Fibroblast of lung (primary cell): ENCODE results near the gene L3MBTL4. TPM values are rescaled to one million over a fixed set of nuclear protein-coding genes. Genes with fewer than 3 reads are reported as not detected.

Source experiments
- DNase-seq, 2 donors: peaks; one replicate each; pipeline versions ENCODE4 v3.0.0 to v3.0.0-alpha.2; 2010; ENCODE audit warnings: low read depth in 2 of 2
- H2AFZ ChIP-seq: 2 replicates; pipeline ENCODE4 v1.5.1; 2012; ENCODE audit warnings: low read length, control low read depth, inconsistent platforms
- H3K27ac ChIP-seq: 2 replicates; pipeline ENCODE4 v1.5.1; 2011; ENCODE audit warnings: low read length, control low read depth; ENCODE audit not compliant: insufficient read depth
- H3K27me3 ChIP-seq: 2 replicates; pipeline ENCODE4 v1.5.1; 2011; ENCODE audit warnings: mild to moderate bottlenecking, low read length; ENCODE audit not compliant: control insufficient read depth, insufficient read depth
- H3K36me3 ChIP-seq: 2 replicates; pipeline ENCODE4 v1.5.1; 2011; ENCODE audit warnings: low read length; ENCODE audit not compliant: control insufficient read depth, insufficient read depth
- H3K4me1 ChIP-seq: 2 replicates; pipeline ENCODE4 v1.5.1; 2011; ENCODE audit warnings: low read length; ENCODE audit not compliant: control insufficient read depth, insufficient read depth; ENCODE audit errors: extremely low read depth
- H3K4me2 ChIP-seq: 2 replicates; pipeline ENCODE4 v1.5.1; 2011; ENCODE audit warnings: low read length, control low read depth; ENCODE audit not compliant: insufficient read depth; ENCODE audit errors: extremely low read depth
- H3K4me3 ChIP-seq, 4 experiments: fragments of 200-600 bp in 1 of 4; sonication (generic) in 1 of 4; replicated peaks in 1 of 4; 2 replicates each; pipeline ENCODE4 v1.5.1; 2011 to 2016; ENCODE audit warnings: low read length in 4 of 4, low read depth in 3 of 4, mild to moderate bottlenecking in 3 of 4, control low read depth in 2 of 4, inconsistent platforms in 1 of 4, mixed read lengths in 1 of 4; ENCODE audit not compliant: insufficient read depth in 1 of 4; ENCODE audit errors: control extremely low read depth in 1 of 4
- H3K79me2 ChIP-seq: 2 replicates; pipeline ENCODE4 v1.5.1; 2012; ENCODE audit warnings: mild to moderate bottlenecking, low read length, inconsistent platforms; ENCODE audit not compliant: control insufficient read depth, insufficient read depth
- H3K9ac ChIP-seq: 2 replicates; pipeline ENCODE4 v1.5.1; 2011; ENCODE audit warnings: mild to moderate bottlenecking, low read length, control low read depth; ENCODE audit not compliant: insufficient read depth
- H3K9me3 ChIP-seq: 2 replicates; pipeline ENCODE4 v1.5.1; 2012; ENCODE audit warnings: low read depth, low read length; ENCODE audit not compliant: control insufficient read depth, insufficient read depth
- H4K20me1 ChIP-seq: 2 replicates; pipeline ENCODE4 v1.5.1; 2011; ENCODE audit warnings: low read length; ENCODE audit not compliant: control insufficient read depth, insufficient read depth; ENCODE audit errors: extremely low read depth
- EZH2 ChIP-seq: IDR thresholded peaks from 2 replicates; pipeline ENCODE4 v1.5.1; 2012; ENCODE audit warnings: low read length, control low read depth, mild to moderate bottlenecking; ENCODE audit errors: missing control alignments
- polyA plus RNA-seq, 2 donors: library from polyadenylated mRNA; depleted of rRNA in 1 of 2; stranded (reverse) in 1 of 2; unstranded in 1 of 2; fragments of >200 nt; gene quantifications; 2 replicates each; pipeline ENCODE4 v1.2.1, GENCODE V29; 2011 to 2012; ENCODE audit warnings: missing spikeins in 1 of 2
- total RNA-seq: library from RNA; depleted of rRNA; stranded (reverse); fragments of >200 nt; gene quantifications from 2 replicates; pipeline ENCODE4 v1.2.1, GENCODE V29; 2014
- TF ChIP-seq, protein P1 (sequence below), 2 donors: IDR thresholded peaks in 1 of 2; conservative IDR thresholded peaks in 1 of 2; 1 replicate in 1 of 2; 2 replicates in 1 of 2; pipeline ENCODE4 v1.5.1; 2011 to 2012; ENCODE audit warnings: low read length in 2 of 2, control low read depth in 1 of 2, inconsistent platforms in 1 of 2, low read depth in 1 of 2, mild to moderate bottlenecking in 1 of 2

Gene L3MBTL4
- total and polyA plus RNA-seq, 2 donors (not counting 1 experiment from before 2014, with no cell fraction given), result 0.06 to 0.33 TPM

GRCh38 chr18:6215888-6216287, 198.8 kb downstream of the L3MBTL4 start:
- H3K4me1 ChIP-seq, result no peaks in the 10 kb centered on the region
- no peak for DNase-seq
- no peak overlapping the region for H2AFZ ChIP-seq
- H3K36me3 ChIP-seq, result no peaks in the 10 kb centered on the region
- H3K27ac ChIP-seq, result no peak overlapping the region
- H3K79me2 ChIP-seq, result no peaks in the 10 kb centered on the region
- no peak overlapping the region for H3K4me3 ChIP-seq
- H3K9me3 ChIP-seq, result no peaks in the 10 kb centered on the region
- no peaks in the 10 kb centered on the region for H4K20me1 ChIP-seq
- H3K4me2 ChIP-seq, result no peak overlapping the region
- TF ChIP-seq, protein P1, sequence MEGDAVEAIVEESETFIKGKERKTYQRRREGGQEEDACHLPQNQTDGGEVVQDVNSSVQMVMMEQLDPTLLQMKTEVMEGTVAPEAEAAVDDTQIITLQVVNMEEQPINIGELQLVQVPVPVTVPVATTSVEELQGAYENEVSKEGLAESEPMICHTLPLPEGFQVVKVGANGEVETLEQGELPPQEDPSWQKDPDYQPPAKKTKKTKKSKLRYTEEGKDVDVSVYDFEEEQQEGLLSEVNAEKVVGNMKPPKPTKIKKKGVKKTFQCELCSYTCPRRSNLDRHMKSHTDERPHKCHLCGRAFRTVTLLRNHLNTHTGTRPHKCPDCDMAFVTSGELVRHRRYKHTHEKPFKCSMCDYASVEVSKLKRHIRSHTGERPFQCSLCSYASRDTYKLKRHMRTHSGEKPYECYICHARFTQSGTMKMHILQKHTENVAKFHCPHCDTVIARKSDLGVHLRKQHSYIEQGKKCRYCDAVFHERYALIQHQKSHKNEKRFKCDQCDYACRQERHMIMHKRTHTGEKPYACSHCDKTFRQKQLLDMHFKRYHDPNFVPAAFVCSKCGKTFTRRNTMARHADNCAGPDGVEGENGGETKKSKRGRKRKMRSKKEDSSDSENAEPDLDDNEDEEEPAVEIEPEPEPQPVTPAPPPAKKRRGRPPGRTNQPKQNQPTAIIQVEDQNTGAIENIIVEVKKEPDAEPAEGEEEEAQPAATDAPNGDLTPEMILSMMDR (conservative IDR thresholded peaks at IDR 0.05 in 1 of 2, IDR thresholded peaks at IDR 0.05 in 1 of 2; ENCODE audit: low read depth in 1 of 2, low read length in 2 of 2), result no peak
- no peak for TF ChIP-seq EZH2
- no peaks in the 10 kb centered on the region for H3K27me3 ChIP-seq
- no peak overlapping the region for H3K9ac ChIP-seq

DNA sequence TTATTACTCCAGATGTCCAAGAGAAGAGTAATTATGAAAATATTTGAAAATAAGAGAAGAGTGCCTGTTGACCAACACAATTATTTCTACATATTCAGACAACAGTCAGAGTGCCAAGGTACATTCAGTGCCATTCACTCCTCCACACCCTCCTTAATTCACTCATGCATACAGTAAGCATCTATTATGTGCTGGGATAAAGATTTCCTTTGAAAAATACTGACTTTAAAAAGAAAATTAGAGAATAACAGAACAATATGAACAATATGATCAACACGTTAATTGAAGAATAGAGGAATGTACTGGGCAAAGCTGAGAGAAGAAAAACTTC, 203.6 kb downstream of the L3MBTL4 start:
- Histone ChIP-seq H3K4me2 (no peak overlapping the region), H4K20me1 (no peaks in the 10 kb centered on the region), H3K27ac (no peak overlapping the region), H3K9ac (no peak overlapping the region), H3K4me1 (no peaks in the 10 kb centered on the region), H2AFZ (no peak overlapping the region), H3K79me2 (no peaks in the 10 kb centered on the region), H3K4me3 (no peak overlapping the region), H3K36me3 (no peaks in the 10 kb centered on the region), H3K9me3 (no peaks in the 10 kb centered on the region), H3K27me3 (no peaks in the 10 kb centered on the region)
- no peak for TF ChIP-seq EZH2
- TF ChIP-seq, protein P1 (conservative IDR thresholded peaks at IDR 0.05 in 1 of 2, IDR thresholded peaks at IDR 0.05 in 1 of 2; ENCODE audit: low read depth in 1 of 2, low read length in 2 of 2), result no peak
- DNase-seq, result no peak

DNA sequence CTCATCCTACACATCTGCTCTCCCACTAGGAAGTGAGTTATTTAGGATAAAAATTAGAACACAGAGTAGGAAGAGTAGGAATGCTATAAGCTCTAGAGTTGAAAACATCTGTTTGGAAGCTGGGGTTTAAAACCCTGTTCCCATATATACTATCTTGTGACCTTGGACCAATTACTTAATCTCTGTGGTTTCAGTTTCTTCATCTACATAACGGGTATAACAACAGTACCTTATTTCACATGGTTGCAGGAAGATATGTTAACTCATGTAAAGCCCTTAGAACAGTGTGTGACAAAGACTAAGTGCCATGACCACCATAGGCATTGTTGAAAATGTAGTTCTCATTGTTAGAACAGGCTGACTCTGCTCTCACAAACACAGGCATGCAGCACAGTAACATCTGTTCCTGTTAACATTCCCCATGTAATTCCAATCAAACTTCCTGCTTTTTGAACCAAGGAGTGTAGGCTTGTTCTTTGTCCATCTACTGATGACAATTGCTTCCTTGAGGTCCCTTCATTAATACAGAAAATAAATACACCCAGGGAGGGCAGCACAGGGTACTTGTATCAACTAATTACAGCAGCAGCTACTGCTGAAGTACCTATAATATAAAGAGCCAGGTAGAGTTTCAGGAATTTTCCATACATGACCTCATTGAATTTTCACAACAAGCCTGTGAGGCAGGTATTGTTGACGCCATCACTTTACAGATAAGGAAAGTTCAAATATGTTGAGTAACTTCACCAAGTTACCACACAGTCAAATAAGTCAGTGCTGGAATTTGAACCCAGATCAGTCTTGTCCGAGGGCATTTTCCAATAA, 204.2 kb downstream of the L3MBTL4 start:
- TF ChIP-seq, protein P1 (conservative IDR thresholded peaks at IDR 0.05 in 1 of 2, IDR thresholded peaks at IDR 0.05 in 1 of 2; ENCODE audit: low read depth in 1 of 2, low read length in 2 of 2), result no peak
- no peak for TF ChIP-seq EZH2
- no peak overlapping the region for H2AFZ ChIP-seq
- no peak overlapping the region for H3K4me3 ChIP-seq
- H3K4me1 ChIP-seq, result no peaks in the 10 kb centered on the region
- no peak overlapping the region for H3K9ac ChIP-seq
- no peak overlapping the region for H3K27ac ChIP-seq
- H3K27me3 ChIP-seq, result no peaks in the 10 kb centered on the region
- H3K4me2 ChIP-seq, result no peak overlapping the region
- no peaks in the 10 kb centered on the region for H3K36me3 ChIP-seq
- no peaks in the 10 kb centered on the region for H3K79me2 ChIP-seq
- H4K20me1 ChIP-seq, result no peaks in the 10 kb centered on the region
- H3K9me3 ChIP-seq, result no peaks in the 10 kb centered on the region
- no peak for DNase-seq
